ENCODE results near the gene FBXO44. TPM values are rescaled to one million over a fixed set of nuclear protein-coding genes. Genes with fewer than 3 reads are reported as not detected.
A peak's percentile ranks its signal among the peaks of the same experiment; 100 is the strongest.

FBXO44 gene
- total RNA-seq, 2 experiments from 2014 or later = 30.4 to 32.4 TPM

DNA sequence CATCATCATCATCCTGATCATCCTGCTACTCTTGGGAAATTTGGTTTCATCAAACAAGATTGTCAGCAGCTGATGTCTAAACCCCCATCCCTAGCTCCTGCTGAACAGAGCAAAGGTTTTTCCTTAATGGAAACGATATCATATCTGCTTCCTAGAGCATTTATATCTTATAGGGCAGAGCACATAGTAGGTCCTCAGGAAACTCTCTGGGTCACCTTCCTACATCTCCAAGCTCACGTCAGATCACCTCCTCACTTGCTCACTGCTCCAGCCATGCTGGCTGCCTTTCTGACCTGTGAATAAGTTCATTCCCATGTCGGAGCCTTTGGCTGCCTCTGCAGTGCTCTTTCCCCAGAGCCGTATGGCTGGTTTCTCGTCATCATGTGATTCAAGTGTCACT, 10.9 kb upstream of the FBXO44 start:
- POLR2A ChIA-PET = interaction anchor here (0.9 to 1.7 kb wide), 5 partner anchors 21 to 606 kb away, joined by 3 to 5 read pairs (median 4); partner anchors contain the start of gene EXOSC10
- peaks cover 3% of the 10 kb centered on the region for H3K4me1 Mint-ChIP-seq
- CTCF ChIA-PET = interaction anchor here (0.7 to 5.5 kb wide), 26 partner anchors 10 to 1113 kb away, joined by 3 to 78 read pairs (median 4); partner anchors contain the start of genes CLCN6, EXOSC10, MAD2L2 and MTHFR
- H3K27me3 Mint-ChIP-seq = peaks cover 11% of the 10 kb centered on the region
- no peak for DNase-seq
- no peaks in the 10 kb centered on the region for H3K9me3 Mint-ChIP-seq
- no peak overlapping the region for H3K27ac Mint-ChIP-seq
- no peak overlapping the region for H3K4me3 Mint-ChIP-seq
- no peaks in the 10 kb centered on the region for H3K36me3 Mint-ChIP-seq (ENCODE audit: low read depth)

DNA sequence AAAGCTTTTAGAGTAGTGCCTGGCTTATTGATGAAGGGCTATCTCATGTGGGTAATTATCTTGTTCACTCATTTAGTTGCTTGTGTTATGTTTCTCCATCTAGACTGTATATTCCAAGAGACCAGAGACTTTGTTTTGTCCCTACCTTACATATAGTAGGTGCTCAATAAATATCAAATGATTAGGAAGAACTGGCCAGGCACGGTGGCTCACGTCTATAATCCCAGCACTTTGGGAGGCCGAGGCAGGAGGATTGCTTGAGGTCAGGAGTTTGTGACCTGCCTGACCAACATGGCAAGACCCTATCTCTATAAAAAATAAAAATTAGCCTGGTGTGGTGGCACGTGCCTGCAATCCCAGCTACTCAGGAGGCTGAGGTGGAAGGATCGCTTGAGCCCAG, 9.4 kb upstream of the FBXO44 start:
- CTCF ChIA-PET = interaction anchor here (0.9 to 5.5 kb wide), 22 partner anchors 8 to 608 kb away, joined by 3 to 78 read pairs (median 4); partner anchors contain the start of genes EXOSC10 and FBXO6
- no peaks in the 10 kb centered on the region for H3K36me3 Mint-ChIP-seq (ENCODE audit: low read depth)

DNA sequence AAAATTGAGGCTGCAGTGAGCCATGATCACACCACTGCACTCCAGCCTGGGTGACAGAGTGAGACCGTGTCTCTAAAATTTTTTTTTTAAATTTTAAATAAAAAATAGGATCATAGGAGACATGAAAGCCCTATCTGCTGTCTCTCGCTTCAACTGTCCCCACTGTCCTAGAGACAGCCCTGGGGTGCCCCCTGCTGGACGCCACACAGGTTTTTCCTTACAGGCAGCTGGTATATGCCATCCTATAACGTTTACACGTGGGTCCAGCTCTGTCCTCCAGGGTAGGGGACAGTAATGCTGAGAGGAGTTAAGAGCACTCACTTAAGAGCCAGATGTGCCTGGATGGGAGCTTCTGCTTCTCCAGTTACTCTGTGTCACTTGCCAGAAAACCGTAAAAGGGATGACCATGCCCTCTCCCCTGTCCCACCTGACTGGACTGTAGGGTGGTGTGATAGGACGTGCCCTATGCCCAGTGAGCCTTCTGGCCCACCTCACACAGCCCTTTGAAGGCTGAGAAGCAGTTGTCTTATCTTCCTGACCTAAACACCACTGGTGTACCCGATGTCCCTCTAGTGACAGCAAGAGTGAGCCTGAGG, 8.9 kb upstream of the FBXO44 start:
- Mint-ChIP-seq H3K27me3 (peaks cover 7% of the 10 kb centered on the region), H3K4me3 (no peak overlapping the region), H3K4me1 (peaks cover 17% of the 10 kb centered on the region), H3K27ac (no peak overlapping the region), H3K9me3 (no peaks in the 10 kb centered on the region), H3K36me3 (ENCODE audit: low read depth) (no peaks in the 10 kb centered on the region)
- peak; percentile 85 for DNase-seq
- ChIA-PET CTCF (interaction anchor here (0.7 to 5.5 kb wide), 21 partner anchors 8 to 608 kb away, joined by 3 to 78 read pairs (median 4); partner anchors contain the start of genes EXOSC10 and FBXO6), POLR2A (interaction anchor here (0.8 to 1.5 kb wide), 3 partner anchors 161 to 608 kb away, joined by 3 to 6 read pairs (median 3); partner anchors contain the start of gene CLCN6)

More for the DNA sequence above, 9.4 kb upstream of the FBXO44 start:
- H3K9me3 Mint-ChIP-seq = no peaks in the 10 kb centered on the region
- POLR2A ChIA-PET = interaction anchor here (0.8 to 1.5 kb wide), 4 partner anchors 19 to 608 kb away, joined by 3 to 6 read pairs (median 3); partner anchors contain the start of gene CLCN6
- DNase-seq = no peak
- H3K4me3 Mint-ChIP-seq = no peak overlapping the region
- no peak overlapping the region for H3K27ac Mint-ChIP-seq
- H3K27me3 Mint-ChIP-seq = peaks cover 8% of the 10 kb centered on the region
- H3K4me1 Mint-ChIP-seq = peaks cover 13% of the 10 kb centered on the region

DNA sequence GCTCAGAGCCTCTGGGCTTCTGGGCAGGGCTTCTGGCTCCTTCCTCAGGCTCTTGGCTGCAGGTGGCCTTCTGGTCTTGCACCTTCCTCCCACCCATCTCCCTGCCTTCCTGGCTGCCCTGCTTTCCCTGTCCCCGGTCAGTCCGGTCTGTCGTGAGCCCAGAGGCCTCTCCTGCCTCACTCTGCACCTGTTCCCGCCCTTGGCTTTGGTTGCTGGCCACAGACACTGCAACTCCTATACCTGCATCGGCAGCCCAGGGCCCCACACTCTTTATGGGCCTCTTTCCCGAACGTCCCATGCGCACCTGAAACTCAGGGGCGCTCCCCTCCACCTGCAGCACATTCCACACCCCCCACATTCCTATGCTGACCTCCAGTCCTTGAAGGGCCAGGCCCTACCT, 8.4 kb upstream of the FBXO44 start:
- peaks cover 7% of the 10 kb centered on the region for H3K27me3 Mint-ChIP-seq
- H3K9me3 Mint-ChIP-seq = no peaks in the 10 kb centered on the region
- H3K27ac Mint-ChIP-seq = no peak overlapping the region
- no peak for DNase-seq
- no peak overlapping the region for H3K4me3 Mint-ChIP-seq
- no peaks in the 10 kb centered on the region for H3K36me3 Mint-ChIP-seq (ENCODE audit: low read depth)
- POLR2A ChIA-PET = interaction anchor here (1.5 kb wide), 1 partner anchor 262 kb away, joined by 6 read pairs; no protein-coding TSS in a partner anchor
- CTCF ChIA-PET = interaction anchor here (0.7 to 5.5 kb wide), 20 partner anchors 9 to 609 kb away, joined by 3 to 78 read pairs (median 4); partner anchors contain the start of genes EXOSC10 and FBXO6
- H3K4me1 Mint-ChIP-seq = peaks cover 22% of the 10 kb centered on the region

DNA sequence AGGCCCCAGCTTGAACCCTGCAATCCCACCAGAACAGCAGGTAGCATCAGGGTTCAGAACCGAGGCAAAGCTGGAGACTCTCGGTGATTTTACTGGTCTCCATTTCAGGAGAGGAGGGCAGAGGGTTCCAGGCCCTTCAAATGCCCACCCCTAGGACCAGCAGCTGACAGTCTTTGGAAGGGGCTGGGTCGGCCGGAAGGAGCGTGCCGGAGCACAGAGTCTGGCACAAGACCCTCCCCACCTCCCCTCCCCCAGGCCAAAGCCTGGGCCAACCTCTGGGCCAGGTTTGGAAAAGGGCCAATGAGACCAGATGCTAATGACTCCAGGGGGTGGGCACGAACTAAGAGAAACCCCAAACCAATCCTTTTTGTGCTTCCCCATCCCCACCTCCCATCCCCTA, 7.3 kb upstream of the FBXO44 start:
- no peak overlapping the region for H3K4me3 Mint-ChIP-seq
- POLR2A ChIA-PET = interaction anchor here (1.0 to 8.2 kb wide), 2 partner anchors 72 to 261 kb away, joined by 3 to 56 read pairs; no protein-coding TSS in a partner anchor
- peaks cover 6% of the 10 kb centered on the region for H3K27me3 Mint-ChIP-seq
- H3K36me3 Mint-ChIP-seq (ENCODE audit: low read depth) = no peaks in the 10 kb centered on the region
- H3K27ac Mint-ChIP-seq = no peak overlapping the region
- H3K4me1 Mint-ChIP-seq = peaks cover 24% of the 10 kb centered on the region
- no peaks in the 10 kb centered on the region for H3K9me3 Mint-ChIP-seq
- DNase-seq = no peak
- CTCF ChIA-PET = interaction anchor here (0.5 to 1.5 kb wide), 2 partner anchors 577 to 610 kb away, joined by 3 to 6 read pairs; no protein-coding TSS in a partner anchor

DNA sequence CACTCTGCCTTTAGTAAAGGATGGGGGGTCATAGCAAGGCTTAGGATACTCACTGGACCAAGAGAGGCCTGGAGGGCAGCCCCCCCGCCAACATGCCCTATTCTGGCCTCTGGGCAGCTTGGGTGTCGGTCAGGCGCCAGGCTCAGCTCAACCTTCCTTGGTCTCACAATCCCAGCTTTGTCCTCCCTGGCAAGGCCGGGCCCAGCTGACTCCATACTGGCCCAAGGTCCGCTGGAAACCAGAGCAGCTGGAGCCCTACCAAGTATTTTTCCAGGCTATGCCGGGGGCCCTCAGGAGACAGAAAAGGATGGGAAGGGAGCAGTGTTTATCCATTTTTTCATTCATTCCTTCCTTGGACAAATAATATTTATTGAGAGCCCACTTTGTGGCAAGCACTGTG, 6.6 kb upstream of the FBXO44 start:
- peaks cover 6% of the 10 kb centered on the region for H3K27me3 Mint-ChIP-seq
- no peaks in the 10 kb centered on the region for H3K36me3 Mint-ChIP-seq (ENCODE audit: low read depth)
- POLR2A ChIA-PET = interaction anchor here (1.0 to 8.2 kb wide), 2 partner anchors 72 to 261 kb away, joined by 3 to 56 read pairs; no protein-coding TSS in a partner anchor
- H3K4me3 Mint-ChIP-seq = no peak overlapping the region
- H3K4me1 Mint-ChIP-seq = peaks cover 24% of the 10 kb centered on the region
- no peaks in the 10 kb centered on the region for H3K9me3 Mint-ChIP-seq
- DNase-seq = no peak
- H3K27ac Mint-ChIP-seq = no peak overlapping the region
- CTCF ChIA-PET = interaction anchor here (0.6 to 4.9 kb wide), 3 partner anchors 12 to 610 kb away, joined by 3 to 96 read pairs (median 6); no protein-coding TSS in a partner anchor

DNA sequence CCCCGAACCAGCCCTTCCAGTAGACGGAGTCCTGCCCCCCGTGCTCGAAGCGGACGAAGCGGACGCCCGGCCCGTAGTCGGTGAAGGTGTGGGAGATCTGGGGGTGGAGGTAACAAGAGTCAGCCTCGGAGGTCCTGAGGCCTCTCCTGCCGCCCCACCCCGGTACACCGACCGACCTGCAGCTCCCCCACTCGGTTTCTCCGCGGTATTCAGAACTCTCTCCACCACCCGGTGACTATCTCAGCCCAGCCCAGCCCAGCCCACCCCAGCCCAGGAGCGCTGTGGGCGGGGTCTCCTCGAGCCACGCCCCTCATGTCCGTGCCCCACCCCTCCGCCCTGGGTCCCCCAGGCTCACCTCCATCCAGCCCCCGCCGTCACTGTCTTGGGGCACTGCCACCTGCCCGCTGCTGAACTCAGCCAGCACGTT, 5.9 kb upstream of the FBXO44 start:
- Mint-ChIP-seq H3K36me3 (ENCODE audit: low read depth) (no peaks in the 10 kb centered on the region), H3K9me3 (no peaks in the 10 kb centered on the region), H3K27me3 (peaks cover 6% of the 10 kb centered on the region), H3K4me3 (no peak overlapping the region), H3K4me1 (peaks cover 24% of the 10 kb centered on the region), H3K27ac (no peak overlapping the region)
- peak; percentile 36 for DNase-seq
- ChIA-PET POLR2A (interaction anchor here (0.8 to 8.2 kb wide), 3 partner anchors 16 to 260 kb away, joined by 4 to 56 read pairs (median 26); partner anchors contain the start of gene FBXO6), CTCF (interaction anchor here (1.1 to 4.9 kb wide), 5 partner anchors 15 to 611 kb away, joined by 3 to 96 read pairs (median 7); partner anchors contain the start of gene FBXO6)

DNA sequence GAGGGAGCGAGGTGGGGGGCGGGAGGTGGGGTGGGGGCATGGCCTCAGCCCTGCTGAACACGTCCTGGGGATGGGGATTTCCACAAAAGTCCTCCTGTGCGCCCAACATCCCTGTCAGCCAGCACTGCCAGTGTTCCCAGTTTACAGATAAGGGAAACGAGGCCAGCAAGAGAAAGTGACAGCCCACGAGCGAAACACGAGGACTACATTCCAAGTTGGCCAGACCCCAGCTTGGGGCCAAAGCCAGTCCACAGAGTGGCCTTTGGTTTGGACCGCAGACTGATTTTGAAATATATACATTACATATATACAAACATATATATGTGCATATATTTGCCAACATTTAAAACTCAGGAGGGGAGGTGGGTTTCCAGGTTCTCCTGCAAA, 5.4 kb upstream of the FBXO44 start:
- no peak for DNase-seq
- Mint-ChIP-seq H3K36me3 (ENCODE audit: low read depth) (no peaks in the 10 kb centered on the region), H3K9me3 (no peaks in the 10 kb centered on the region)

DNA sequence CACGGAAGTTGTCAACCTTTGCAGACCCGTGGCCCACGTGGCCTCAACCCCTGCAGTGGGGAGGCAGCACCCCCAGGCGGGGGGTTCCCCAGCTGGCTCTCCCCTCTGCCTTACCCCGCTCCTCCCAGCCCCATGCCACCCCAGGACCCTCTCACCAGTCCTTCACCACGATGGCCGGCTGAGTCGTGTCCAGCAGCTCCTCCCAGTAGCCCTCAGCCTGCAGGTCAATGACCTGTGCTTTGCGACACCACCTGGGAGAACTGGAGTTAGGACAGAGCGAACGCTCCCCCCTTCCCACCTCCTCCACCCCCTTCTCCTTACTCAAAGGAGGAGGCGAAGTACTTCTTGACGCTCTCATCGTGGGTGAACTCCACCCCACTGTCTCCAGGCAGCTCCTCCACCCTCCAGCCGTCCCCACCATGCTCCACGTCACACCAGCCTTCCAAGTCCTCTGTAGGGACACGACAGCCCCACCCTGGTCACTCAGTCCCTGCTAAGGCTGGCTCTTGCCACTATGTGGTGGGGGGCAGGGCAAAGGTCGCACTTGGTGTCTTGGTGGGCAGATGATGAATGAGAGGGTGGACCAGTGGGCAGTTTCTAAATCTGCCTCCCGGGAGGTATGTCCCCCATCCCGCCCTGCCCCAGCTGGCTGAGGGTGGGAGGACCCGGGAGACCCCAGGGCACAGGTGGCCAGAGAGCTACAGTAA, 4.9 kb upstream of the FBXO44 start:
- Mint-ChIP-seq H3K4me3 (no peak overlapping the region), H3K36me3 (ENCODE audit: low read depth) (no peaks in the 10 kb centered on the region), H3K4me1 (peaks cover 24% of the 10 kb centered on the region), H3K27ac (no peak overlapping the region), H3K27me3 (peaks cover 6% of the 10 kb centered on the region), H3K9me3 (no peaks in the 10 kb centered on the region)
- DNase-seq = no peak
- ChIA-PET CTCF (interaction anchor here (0.6 to 4.9 kb wide), 30 partner anchors 10 to 614 kb away, joined by 3 to 96 read pairs (median 4); partner anchors contain the start of genes AGTRAP, CLCN6, FBXO6 and MTHFR), POLR2A (interaction anchor here (0.8 to 8.2 kb wide), 10 partner anchors 13 to 415 kb away, joined by 3 to 56 read pairs (median 6); partner anchors contain the start of gene FBXO6)

More for the DNA sequence above, 5.4 kb upstream of the FBXO44 start:
- ChIA-PET CTCF (interaction anchor here (1.1 to 4.9 kb wide), 8 partner anchors 10 to 612 kb away, joined by 3 to 96 read pairs (median 10); partner anchors contain the start of genes AGTRAP and FBXO6), POLR2A (interaction anchor here (0.8 to 8.2 kb wide), 4 partner anchors 15 to 260 kb away, joined by 4 to 56 read pairs (median 16); partner anchors contain the start of gene FBXO6)
- Mint-ChIP-seq H3K27ac (no peak overlapping the region), H3K27me3 (peaks cover 6% of the 10 kb centered on the region), H3K4me1 (peaks cover 24% of the 10 kb centered on the region), H3K4me3 (no peak overlapping the region)

DNA sequence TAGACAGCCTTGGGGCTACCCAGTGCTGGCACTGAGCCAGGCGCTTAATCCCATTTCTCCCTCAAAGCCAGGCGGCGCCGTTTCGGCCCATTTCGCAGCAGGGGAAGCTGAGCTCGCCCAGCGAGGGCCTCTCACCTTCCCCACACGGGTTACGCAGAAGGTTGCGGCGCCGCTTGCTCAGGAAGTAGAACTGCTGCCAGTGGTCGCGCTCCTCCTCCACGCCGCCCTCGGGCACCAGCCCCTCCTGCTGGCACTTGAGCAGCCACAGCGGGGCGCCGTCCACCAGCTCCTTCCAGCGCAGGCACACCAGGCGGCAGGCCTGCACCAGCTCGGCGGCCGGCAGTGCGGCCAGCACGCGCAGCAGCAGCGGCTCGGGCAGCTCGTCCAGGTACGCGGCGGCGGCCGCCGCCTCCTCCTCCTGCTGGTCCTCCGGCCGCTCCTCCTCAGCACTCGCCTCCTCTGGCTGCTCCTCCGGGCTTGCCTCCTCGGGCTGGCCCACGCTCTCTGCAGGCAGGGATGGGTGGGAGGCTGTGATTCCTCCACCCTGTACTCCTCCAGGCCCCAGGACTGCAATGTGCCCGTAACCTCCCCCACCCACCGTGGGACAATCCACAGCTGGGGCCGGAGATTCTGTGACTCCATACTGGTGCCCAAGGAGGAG, 4.2 kb upstream of the FBXO44 start:
- Mint-ChIP-seq H3K27me3 (peaks cover 6% of the 10 kb centered on the region), H3K9me3 (no peaks in the 10 kb centered on the region), H3K36me3 (ENCODE audit: low read depth) (no peaks in the 10 kb centered on the region), H3K27ac (no peak overlapping the region), H3K4me1 (peaks cover 27% of the 10 kb centered on the region), H3K4me3 (peak overlapping the region; percentile 59)
- CTCF ChIA-PET = interaction anchor here (0.5 to 4.9 kb wide), 32 partner anchors 9 to 615 kb away, joined by 3 to 96 read pairs (median 4); partner anchors contain the start of genes AGTRAP, CLCN6, DRAXIN and FBXO6
- POLR2A ChIA-PET = interaction anchor here (0.9 to 8.2 kb wide), 9 partner anchors 12 to 416 kb away, joined by 3 to 56 read pairs (median 6); partner anchors contain the start of gene FBXO6
- DNase-seq = peak; percentile 90

DNA sequence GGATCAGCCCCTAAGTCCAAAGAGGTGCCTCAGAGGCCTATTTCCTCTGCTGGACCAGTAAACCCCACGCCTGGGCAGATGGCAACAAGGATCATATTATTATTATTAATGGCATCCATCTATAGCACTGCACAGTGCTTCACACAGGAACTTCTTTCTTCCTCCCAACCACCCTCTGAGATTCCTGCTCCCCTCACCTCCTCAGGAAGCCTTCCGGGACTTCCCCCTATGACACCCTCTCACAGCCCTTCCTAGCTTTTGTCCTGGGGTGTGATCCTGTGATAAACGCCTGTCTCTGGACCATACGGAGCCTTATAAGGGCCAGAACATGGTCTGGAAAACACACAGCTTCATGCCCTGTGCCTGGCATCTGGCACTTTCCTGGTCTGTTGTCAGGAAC, 3.7 kb upstream of the FBXO44 start:
- H3K4me1 Mint-ChIP-seq = peaks cover 31% of the 10 kb centered on the region
- peaks cover 6% of the 10 kb centered on the region for H3K27me3 Mint-ChIP-seq
- DNase-seq = no peak
- H3K9me3 Mint-ChIP-seq = no peaks in the 10 kb centered on the region
- CTCF ChIA-PET = interaction anchor here (0.5 to 4.9 kb wide), 24 partner anchors 8 to 615 kb away, joined by 3 to 96 read pairs (median 5); partner anchors contain the start of genes AGTRAP, CLCN6, DRAXIN and FBXO6
- H3K4me3 Mint-ChIP-seq = peak overlapping the region; percentile 59
- no peak overlapping the region for H3K27ac Mint-ChIP-seq
- no peaks in the 10 kb centered on the region for H3K36me3 Mint-ChIP-seq (ENCODE audit: low read depth)
- POLR2A ChIA-PET = interaction anchor here (1.2 to 8.2 kb wide), 7 partner anchors 11 to 258 kb away, joined by 3 to 56 read pairs (median 8); partner anchors contain the start of gene FBXO6

Measured in activated CD4-positive, alpha-beta memory T cell treated with anti-CD3 and anti-CD28 coated beads, Interleukin-2, amount 10 ng/mL, durations not matched to agents 7 days and 5 days (primary cell).